NCI-H2107 treated with DMSO at 0.1 percent for 48 hours (cell line): ENCODE results near the gene NCKAP1.

Source experiments
- DNase-seq: peaks from one replicate; lab custom pipeline; 2025; ENCODE audit not compliant: unreplicated experiment; lab: John Stamatoyannopoulos, UW

NCKAP1 gene

GRCh38 chr2:182950546-182950945 is 87.7 kb downstream of the NCKAP1 start:
- no peak for DNase-seq

DNA sequence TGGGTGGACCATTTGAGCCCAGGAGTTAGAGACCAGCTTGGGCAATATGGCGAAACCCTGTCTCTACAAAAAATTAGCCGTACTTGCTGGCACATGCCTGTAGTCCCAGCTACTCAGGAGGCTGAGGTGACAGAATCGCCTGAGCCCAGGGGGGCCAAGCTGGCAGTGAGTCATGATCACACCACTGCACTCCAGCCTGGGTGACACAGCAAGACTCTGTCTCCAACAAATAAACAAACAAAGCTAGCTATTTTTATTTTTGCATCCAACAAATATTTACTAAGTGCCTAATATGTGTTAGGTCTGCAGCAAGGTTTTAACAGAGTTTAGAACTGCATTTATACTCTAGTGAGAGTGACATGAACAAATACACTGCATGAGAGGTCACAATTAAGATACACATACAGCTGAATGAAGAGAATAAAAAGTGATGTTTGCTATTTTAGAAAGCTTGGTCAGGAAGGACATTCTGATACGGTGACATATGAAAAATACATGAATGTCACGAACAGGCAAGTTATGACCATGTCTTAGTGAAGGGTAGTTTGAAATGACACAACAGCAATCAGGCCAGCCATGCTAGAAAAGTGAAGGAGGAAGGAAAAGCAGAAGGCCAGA is 88.6 kb downstream of the NCKAP1 start:
- no peak for DNase-seq

DNA sequence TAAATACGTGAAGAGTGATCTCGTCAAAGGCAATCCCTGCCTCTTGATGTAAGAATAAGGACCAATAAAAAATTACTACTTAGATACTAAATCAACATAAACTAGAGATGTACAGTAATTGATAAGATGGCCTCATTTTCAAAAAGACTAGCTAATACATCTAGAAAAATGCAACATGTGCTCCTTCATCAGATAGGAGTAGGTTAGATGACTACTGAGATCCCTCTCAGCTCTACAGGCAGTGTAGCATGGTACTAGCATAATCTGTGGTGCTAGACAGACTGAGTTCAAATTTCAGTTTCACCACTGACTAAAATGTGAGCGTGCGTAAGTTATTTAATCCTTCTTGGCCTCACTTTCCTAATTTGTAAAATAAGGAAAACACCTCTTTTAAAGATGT is 89.2 kb downstream of the NCKAP1 start:
- no peak for DNase-seq

DNA sequence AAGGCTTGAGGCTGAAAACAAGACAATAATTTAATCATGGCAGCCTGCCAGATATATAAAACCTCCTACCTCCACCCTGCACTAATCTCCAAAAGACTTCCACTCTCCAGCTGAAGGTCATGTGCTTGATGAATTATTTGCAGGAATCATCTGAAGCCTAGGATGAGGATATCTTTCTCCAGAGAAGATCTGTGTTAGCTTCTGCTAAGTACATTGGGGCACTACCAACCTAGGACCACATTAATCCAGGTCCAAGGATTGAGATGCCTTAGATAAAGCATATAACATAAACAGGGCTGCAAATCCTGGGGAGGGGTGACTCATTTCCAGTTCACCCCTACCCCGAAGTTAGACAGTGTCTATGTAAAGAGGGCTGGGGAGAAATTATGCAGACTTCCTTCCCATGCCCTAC is 91.3 kb downstream of the NCKAP1 start:
- DNase-seq = no peak

GRCh38 chr2:182943339-182943738 is 94.9 kb downstream of the NCKAP1 start:
- DNase-seq = no peak

- DNase-seq = no peak
These were observed 95.5 kb downstream of the NCKAP1 start for GRCh38 chr2:182942756-182943155.

GRCh38 chr2:182941919-182942318 is 96.3 kb downstream of the NCKAP1 start:
- DNase-seq = no peak

- DNase-seq = no peak
These were observed 97.0 kb downstream of the NCKAP1 start for GRCh38 chr2:182941121-182941722.

DNA sequence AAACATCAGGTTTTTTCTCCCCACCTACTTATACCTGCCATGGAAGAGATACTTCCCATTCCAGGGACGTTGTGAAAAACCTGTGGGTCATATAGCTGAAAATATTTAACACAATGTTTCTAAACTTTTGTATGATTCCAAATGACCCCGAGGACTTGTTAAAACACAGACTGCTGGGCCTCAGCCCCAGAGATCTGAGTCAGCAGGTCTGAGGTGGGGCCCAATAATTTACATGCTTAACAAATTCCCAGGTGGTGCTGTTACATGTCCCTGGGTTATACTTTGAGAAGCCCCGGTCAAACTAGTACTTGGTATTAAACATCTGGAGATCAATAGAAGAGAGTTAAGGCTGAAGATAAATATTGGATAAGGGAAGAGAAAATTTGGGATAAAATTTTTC is 100.4 kb downstream of the NCKAP1 start:
- DNase-seq = no peak

DNA sequence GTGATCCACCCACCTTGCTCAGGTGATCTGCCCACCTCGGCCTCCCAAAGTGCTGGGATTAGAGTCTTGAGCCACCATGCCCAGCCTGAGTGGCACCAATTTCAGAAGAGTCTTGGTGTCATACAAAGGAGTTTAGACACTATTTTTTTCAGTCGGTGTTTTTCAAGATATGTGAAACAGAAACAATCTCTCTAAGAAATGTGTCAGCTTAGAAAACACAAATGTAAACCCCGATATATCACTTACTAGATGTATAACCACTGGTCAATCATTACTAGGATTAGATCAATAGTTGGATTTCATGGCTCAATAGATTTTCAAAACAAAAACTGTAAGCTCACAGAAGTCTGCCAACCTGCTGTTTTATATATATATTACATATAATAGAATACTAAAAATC is 104.6 kb downstream of the NCKAP1 start:
- no peak for DNase-seq

DNA sequence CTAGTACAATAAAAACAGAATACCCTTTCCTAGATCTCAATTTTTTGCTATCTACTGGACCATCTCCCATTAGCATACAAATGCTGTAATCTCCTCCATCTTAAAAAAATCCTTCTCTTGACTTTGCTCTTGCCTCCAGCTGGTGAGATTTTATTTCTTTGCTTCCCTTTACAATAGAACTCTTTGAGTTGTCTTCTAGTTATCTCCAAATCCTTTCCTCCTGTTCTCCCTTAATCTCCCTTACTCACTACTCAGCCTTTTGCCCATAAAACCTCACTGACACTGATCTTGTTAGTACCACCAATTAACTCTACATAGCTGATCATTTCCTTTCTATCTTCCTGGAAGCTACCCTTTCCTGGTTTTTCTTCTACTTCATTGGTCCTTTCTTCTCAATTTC is 108.3 kb downstream of the NCKAP1 start:
- no peak for DNase-seq

DNA sequence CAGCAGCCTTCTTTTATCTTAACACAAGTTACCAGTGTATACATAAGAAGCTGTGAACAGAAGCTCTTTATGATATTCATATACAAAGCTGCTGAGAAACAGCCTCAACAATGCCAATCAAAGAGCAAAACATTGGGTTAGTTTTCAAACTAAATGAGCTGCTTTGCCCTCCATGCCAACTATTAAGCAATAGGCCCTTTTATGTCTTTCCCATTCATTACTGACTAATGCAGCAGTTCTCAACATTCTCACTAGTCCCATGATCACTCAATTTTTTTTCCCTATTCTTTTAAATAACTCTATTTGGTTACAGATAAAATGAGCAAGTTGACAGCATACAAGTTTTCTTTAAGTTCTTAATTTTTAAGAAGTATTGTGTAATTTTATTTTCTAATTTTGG is 114.0 kb downstream of the NCKAP1 start:
- no peak for DNase-seq

DNA sequence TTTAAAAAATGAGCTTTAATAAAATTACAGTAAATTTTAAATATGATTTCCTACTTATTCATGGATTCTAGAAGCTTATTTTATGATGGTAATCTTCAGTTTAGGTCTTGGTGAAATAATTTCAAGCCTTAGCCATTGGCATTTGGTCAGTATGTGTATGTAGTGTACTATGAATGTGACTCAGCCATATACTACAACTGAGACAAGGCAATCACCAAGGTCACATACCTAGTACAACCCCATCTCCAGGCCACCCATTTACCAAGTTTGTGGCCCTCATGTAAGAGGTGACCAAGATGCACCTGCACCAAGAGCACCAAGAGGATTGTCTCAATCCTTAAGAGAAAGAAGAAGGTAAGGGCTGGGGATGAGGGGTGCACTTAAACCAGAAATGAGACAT is 117.0 kb downstream of the NCKAP1 start:
- DNase-seq = no peak

GRCh38 chr2:182920631-182921056 is 117.6 kb downstream of the NCKAP1 start:
- no peak for DNase-seq

DNA sequence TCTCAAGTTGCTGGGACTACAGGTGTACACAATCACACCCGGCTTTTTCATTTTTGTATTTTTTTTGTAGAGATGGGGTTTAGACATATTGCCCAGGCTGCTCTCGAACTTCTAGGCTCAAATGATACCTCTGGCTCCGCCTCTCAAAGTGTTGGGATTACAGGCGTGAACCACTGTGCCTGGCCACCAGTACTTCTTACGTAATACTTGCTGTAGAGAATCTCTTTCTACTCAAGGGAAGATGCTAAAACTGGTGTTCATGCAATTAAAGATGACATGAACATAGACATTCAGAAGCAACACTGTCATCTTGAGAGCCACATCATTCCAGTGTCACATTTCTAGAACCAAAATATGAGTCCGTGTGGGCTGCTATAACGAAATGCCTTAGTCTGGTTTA is 118.2 kb downstream of the NCKAP1 start:
- no peak for DNase-seq

DNA sequence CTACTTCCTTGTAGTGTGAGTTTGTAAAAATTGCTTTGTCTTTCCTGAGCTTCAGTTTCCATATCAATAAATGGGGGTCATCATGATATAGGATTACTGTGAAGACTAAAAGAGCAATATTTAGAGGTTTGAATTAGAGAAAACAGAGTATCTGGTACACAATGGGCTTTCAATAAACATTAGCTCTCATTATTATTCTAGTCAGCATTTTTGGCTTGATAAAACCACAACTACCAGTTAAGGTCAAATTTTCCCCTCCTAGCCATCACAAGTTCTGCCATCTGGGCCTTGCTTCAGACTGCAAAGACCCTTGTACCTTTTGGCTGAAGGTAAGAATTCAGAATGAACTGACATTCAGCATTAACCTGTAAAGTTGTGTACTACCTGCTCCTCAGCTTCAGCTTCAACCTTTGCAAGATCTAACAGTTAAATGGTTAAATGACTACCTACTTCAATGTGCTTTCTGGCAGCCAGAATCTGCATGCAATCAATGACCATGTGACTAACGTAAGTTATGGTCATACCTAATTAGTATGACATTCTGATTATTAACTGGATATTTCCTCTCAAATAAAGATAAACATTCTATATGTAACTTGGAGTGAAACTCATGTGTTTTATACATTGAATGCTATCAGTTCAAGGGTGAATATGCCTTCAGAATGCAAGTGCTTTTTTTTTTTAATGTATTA is 119.2 kb downstream of the NCKAP1 start:
- DNase-seq = no peak

GRCh38 chr2:182917924-182918323 is 120.3 kb downstream of the NCKAP1 start:
- DNase-seq = no peak

DNA sequence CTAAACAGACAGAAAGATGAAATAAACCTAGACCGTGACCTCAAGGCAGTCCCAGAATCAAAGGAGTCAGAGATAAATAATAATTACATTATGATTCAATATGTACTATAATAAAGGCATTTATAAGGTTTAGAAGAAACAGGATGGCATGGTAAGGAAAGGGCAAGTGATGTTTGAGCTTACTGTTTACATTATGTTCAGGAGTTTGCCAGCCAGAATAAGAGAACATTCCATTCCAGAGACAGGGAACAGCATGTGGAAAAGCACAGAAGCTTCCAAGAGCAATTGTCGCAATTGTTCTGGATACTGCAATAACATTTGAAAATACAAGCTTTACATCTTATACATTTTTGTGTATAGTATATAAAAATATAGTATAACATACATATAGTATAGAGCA is 121.8 kb downstream of the NCKAP1 start:
- DNase-seq = no peak

DNA sequence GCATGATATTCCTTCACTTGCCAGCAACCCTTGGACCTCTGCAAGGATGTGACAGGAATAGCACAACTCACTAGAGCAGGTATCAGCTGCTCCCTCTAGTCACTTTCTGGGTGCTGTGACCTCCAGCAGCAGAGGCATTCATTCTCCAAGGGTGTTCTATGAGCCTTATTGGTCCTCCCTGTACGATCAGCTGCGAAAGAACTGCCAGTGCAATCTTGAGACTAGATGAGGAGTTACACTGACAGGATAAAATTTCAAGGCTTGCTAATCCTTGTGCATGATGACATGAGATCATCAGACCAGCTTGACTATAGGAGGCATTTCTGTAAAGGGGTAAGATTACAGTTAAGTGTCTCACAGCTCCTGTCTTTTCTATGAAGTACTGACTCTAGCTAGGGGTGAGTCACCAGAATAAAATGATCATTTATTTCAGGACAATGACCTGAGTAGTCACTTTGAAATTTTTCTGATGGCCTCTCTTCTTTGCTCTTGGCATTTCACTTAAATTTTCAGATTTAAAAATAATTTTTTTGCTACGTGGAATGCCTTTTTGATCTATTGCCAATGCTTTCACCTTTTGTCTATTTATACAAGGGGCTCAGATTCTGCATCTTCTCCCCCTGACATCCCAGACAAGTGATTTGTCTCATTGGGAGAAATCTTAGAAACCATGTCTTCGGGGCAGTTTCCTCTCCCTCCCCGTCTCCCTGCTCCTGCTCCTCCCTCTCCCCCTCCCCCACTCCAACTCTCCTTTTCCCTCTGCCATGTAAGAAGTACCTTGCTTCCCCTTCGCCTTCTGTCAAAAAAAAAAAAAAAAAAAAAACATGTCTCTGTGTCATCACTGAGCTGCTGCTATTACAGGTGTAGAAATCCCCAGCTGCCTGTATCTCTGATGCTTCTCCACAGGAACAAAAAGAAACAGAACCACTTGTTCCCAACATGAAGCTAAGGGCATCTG is 122.6 kb downstream of the NCKAP1 start:
- peak; percentile 45 for DNase-seq

- DNase-seq = no peak
These were observed 123.4 kb downstream of the NCKAP1 start for GRCh38 chr2:182914852-182915251.

- no peak for DNase-seq
These were observed 125.2 kb downstream of the NCKAP1 start for GRCh38 chr2:182913064-182913463.
